ENCODE data around the gene MUSTN1.

The MUSTN1 gene

DNA sequence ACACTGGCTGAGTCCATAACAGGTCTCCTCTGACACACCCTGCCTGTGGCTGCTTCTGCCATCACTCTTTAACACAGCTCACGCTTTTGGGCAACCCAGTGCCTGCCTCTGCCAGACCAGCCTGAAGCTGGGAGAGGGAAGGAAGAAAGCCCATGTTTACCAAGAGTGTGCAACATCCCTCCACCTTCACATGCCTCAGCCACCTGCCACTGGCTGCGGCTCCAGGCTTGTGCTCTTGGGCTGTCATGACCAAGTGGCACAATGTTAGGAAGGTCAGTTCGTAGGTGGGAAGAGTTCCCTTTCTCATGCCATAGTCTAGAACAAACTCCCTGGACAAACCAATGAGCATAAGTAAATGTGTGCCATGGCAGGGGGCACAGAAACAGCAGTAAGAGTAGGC, 42.3 kb upstream of the MUSTN1 start:
- DNase-seq (ENCODE audit: low read depth) = no peak
- TF ChIP-seq CTCF (IDR thresholded peaks at IDR 0.05; ENCODE audit: low read depth, low read length, missing control alignments) = no peak
- H3K4me3 ChIP-seq (ENCODE audit: low read depth, low read length) = no peak overlapping the region

- H3K4me3 ChIP-seq (ENCODE audit: low read depth, low read length) = no peak overlapping the region
- DNase-seq (ENCODE audit: low read depth) = no peak
- no peak for TF ChIP-seq CTCF (IDR thresholded peaks at IDR 0.05; ENCODE audit: low read depth, low read length, missing control alignments)
These were observed 40.2 kb upstream of the MUSTN1 start for GRCh38 chr3:52874864-52875587.

DNA sequence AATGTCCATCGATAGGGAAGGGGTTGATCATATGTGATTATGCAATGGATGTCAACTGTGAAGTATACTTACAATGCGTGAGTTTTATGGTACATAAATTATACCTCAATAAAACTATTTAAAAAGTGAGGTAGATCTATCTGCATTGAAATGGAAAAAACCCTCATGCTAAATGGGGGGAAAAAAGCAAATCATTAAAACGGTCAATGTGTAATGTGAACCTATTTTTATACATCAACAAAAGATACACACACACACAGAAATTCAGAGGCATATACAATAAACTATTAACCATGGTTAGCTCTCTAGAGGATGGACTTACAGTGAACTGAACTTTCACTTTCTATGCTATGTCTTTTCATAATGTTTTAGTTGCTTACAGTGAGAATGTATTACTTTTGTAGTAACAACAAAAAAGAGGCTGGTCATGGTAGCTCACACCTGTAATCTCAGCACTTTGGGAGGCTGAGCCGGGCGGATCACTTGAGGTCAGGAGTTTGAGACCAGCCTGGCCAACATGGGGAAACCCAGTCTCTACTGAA, 39.4 kb upstream of the MUSTN1 start:
- no peak for DNase-seq (ENCODE audit: low read depth)
- no peak for TF ChIP-seq CTCF (IDR thresholded peaks at IDR 0.05; ENCODE audit: low read depth, low read length, missing control alignments)
- H3K4me3 ChIP-seq (ENCODE audit: low read depth, low read length) = no peak overlapping the region

GRCh38 chr3:52873433-52874159, 38.8 kb upstream of the MUSTN1 start:
- no peak overlapping the region for H3K4me3 ChIP-seq (ENCODE audit: low read depth, low read length)
- DNase-seq (ENCODE audit: low read depth) = no peak
- no peak for TF ChIP-seq CTCF (IDR thresholded peaks at IDR 0.05; ENCODE audit: low read depth, low read length, missing control alignments)

GRCh38 chr3:52872245-52872644, 37.4 kb upstream of the MUSTN1 start:
- H3K4me3 ChIP-seq (ENCODE audit: low read depth, low read length) = no peak overlapping the region
- no peak for DNase-seq (ENCODE audit: low read depth)
- no peak for TF ChIP-seq CTCF (IDR thresholded peaks at IDR 0.05; ENCODE audit: low read depth, low read length, missing control alignments)

- no peak for DNase-seq (ENCODE audit: low read depth)
- TF ChIP-seq CTCF (IDR thresholded peaks at IDR 0.05; ENCODE audit: low read depth, low read length, missing control alignments) = no peak
- H3K4me3 ChIP-seq (ENCODE audit: low read depth, low read length) = no peak overlapping the region
These were observed 36.9 kb upstream of the MUSTN1 start for GRCh38 chr3:52871761-52872160.
